CD4-positive, alpha-beta T cell treated with Interleukin-21 for 1 hour (primary cell): ENCODE measurements around the gene KRTAP10-1.
"Not testable (repeated sequence)": the region's sequence is repeated elsewhere in the genome, so short reads cannot be mapped to it uniquely, and the experiment has no call there.

Source experiments
- DNase-seq: peaks from one replicate; pipeline ENCODE4 v3.0.0-alpha.2; 2020

Gene KRTAP10-1

DNA sequence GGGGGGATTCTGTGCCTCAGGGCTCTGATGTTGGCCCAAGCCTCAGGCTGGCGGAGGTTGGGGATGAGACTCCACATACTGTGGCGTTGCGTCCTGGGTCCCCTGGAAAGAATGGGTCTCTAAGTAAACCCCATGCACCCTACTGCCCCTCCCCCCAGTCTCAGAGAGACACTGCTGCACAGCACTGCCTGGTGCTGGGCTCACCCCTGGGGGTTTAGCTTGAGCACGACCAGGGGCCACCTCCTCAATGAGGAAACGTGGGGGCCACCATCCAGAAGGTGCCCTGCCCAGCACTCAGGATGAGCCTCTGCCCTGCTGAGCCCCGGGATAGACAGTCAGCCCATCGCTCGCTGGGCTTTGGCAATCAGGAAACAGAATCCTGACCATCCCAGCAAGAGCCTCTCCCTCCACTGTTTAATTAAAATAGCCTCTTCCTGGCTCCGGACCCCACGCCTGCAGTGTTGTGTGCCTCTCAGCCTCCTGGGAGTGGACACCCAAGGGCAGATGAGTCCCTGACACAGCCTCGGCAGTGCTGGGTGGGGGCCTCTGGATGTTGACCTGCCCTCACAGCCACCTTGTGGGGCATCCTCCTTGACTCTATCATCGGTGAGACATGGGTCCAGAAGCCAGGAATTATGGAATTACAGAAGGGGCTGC lies 30.0 kb upstream of the KRTAP10-1 start:
- DNase-seq, result no peak

DNA sequence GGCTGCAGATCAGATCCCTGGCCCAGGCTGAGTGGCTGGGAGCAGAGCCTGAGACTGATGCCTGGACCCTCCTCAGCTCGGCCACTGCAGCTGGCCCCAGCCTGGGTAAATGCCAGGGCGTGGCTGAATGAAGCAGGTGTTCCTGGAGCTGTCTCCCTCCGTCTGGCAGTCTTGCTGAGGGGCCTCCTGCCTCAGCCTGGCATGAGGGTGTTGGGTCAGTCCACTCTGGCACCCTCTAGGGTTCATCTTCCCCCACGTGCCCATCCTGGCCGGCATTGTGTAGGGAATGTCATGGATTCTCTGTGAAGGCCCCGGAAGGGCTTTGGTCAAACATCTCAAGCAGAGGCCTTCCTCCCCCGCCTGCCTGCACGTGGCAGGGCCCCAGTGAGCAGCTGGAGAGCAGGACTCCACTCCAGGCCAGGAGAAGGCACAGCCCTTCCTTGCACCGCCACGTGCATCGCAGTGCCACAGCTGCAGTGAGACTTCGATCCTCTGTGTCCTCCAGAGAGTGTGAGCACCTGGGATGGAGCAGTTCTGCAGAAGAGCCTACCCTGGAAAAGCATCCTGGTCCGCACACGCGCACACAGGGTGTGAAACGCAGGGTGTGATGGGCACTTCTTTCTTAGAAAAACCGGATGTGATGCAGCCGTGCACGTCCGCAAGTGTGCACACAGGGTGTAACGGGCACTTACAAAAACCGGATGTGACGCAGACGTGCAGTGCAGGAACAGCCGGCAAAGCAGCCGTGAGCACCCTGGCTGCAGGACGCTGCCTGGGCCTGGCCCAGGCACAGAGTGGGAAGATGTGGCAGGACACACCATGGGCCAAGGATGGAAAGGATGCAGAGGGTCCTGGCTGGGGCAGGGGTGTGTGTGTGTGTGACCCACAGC lies 28.9 kb upstream of the KRTAP10-1 start:
- no peak for DNase-seq

DNA sequence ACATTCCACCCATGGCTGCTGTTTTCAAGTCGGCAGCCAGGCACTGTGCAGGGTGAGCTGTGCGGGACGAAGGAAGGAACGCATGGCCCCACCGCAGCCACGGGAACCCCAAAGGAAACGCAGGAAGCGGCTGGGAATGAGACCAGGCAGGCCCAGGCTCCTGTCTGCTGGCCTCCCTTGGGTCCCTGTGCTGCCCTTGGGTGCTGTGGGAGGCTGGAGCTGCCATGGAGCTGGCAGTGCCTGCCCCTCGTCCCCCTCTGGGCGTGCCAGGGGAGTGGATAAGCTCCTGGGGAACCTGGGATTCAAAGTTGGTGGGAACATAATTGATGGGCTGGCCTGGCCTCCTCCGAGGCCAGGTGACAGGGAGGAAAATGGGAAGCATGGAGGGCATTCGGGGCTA lies 28.3 kb upstream of the KRTAP10-1 start:
- no peak for DNase-seq

DNA sequence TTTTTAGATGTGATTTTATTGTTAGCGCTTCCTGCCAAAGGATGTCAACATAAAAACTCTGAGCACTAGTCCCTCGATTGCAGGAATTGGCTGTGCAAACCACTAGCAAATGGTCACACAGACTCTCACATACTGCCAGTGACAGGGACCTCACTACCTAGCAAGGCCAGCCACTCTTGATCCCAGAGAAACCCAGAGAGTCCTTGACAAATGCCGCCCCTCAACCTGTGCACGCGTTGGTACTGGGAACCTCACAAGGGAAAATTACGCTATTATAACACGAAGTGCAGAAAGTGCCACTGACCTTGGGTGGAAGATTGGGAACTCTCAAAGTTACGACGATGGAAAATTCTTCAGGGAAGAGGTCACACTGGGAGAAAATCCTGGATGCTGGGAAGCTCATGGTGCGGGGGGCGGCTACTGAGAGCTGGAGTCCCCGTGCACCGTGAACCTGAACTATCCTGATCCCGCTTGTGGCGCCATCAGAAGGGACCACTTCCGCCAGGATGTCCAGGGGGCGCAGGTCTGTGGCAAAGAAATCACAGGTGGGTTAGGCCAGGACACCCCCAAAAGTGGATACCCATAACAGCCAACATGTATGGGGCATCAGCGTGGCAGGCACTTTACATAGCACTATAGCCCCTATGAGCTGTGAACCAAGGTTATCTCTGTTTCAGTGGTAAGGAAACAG lies 27.6 kb upstream of the KRTAP10-1 start:
- DNase-seq, result no peak

- DNase-seq, result no peak
These were observed 26.4 kb upstream of the KRTAP10-1 start for GRCh38 chr21:44566403-44566802.

GRCh38 chr21:44564886-44565598 lies 25.0 kb upstream of the KRTAP10-1 start:
- DNase-seq, result no peak

- DNase-seq, result no peak
These were observed 24.1 kb upstream of the KRTAP10-1 start for GRCh38 chr21:44564099-44564498.

GRCh38 chr21:44558695-44559094 lies 18.7 kb upstream of the KRTAP10-1 start, which contains the start of gene KRTAP10-3:
KRTAP10-3 (minus strand) TSS chr21:44558795; CDS start chr21:44558715, 80 bp downstream.
- no peak for DNase-seq

DNA sequence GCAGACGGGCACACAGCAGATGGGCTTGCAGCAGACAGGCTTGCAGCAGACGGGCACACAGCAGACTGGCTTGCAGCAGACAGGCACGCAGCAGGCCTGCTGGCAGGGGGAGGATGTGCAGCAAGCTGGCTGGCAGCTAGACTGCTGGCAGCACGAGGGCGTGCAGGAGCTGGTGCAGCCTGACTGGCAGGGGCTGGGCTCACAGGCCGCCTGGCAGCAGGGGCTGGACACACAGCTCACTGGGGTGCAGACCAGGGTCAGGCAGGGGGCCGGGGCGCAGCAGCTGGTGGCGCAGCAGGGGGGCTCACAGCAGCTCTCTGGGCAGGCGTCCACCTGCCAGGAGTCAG lies 18.3 kb upstream of the KRTAP10-1 start:
- DNase-seq, result not testable (repeated sequence)

DNA sequence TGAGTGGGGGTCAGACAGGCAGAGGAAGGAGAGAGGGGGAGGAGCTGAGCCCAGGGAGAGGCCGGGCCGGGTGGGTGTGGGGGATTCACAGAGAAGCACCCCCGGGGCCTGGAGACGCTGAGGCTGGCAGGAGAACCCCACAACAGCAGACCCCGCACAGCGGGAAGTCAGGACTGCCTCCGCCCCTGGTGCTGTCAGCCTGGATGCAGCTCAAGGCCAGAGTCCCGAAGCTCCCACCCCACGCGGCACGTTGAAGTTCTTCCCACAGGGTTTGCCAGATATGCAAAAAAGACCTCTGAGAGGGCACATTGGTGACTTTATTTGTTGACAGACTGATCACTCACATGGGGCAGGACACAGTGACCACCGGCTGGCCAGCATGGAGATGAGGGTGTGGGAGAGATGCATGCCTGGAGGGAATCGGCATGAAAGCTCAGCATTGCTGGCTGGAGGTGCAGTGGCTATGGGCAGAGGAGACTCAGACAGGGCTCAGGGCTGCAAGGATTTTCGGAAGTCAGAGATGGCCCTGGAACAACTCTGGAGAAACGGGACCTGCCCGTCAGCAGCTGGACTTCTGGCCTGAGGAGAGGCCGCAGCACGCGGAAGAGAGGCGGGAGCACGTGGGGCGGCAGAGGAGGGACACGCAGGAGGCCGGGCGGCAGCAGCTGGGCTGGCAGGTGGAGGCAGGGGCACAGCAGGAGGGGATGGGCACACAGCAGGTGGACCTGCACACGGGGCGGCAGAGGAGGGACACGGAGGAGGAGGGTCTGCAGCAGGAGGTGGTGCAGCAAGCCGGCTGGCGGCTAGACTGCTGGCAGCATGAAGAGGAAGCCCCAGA lies 17.7 kb upstream of the KRTAP10-1 start:
- DNase-seq, result no peak

DNA sequence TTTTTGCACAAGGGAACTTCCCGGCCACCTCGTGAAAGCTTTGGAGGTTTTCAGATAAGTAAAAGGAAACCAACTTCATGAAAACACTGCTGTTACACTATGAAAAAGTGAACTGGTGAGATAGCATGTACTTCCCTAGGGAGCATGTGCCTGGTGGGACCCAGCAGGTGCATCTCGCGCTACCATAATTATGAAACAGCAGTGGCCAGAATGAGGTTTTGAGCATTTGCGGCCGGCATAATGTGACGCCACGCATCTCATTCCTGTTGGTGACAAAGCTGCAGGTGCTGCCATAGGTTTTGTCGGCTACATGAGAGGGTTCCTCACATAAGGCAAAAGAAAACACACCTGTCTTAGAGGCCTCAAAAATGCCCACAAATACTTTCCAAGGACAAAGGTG lies 16.9 kb upstream of the KRTAP10-1 start:
- DNase-seq, result no peak

DNA sequence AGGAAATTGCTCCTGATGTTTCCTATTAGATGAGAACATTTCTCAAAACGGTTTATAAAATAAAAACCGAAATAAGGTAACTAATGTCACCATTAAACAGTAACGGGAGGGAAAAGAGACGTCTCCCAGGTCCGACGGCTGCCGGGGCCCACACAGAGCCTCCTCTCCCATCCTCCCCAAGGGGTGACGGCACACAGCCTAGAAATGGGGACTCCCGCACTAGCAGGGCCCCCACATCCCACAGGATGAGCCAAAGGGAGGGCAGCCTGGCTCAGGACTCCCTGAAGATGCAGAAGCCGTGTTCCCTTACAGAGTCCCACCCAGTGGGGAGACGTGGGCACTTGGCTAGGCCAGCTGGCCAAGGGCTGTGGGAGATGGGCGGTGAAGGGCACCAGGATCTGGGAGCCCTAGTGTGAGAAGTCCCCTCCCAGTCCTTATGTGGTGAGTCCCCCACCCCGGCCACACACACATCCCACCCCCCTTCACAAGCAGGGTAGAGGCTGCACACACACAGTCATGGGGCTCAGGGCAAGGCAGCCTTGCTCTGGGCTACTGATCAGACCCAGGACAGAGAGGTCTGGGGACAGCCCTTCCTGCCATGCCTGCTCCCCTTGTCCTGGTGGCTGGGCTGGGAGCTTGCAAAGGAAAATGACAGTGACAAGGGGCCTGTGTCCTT lies 15.3 kb upstream of the KRTAP10-1 start:
- no peak for DNase-seq

DNA sequence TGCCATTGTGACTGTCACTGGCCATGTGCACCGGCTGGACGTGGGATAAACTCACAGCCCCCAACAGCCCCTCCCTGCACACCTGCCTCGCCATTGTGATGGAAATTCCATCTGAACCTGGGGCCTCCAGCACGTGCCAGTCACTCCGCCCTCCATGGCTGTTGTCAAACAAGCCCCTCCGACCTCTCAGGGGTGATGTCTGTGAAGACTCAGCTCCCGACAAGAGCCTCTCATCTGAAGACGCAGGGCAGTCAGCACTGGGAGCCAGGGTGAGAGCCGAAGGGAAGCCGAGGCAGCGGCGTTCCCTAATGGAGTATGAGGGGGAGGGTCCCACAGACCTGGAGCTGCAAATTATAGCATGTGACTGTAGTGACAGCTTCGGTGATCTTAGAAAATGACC lies 12.7 kb upstream of the KRTAP10-1 start:
- no peak for DNase-seq

- DNase-seq, result no peak
These were observed 12.1 kb upstream of the KRTAP10-1 start for GRCh38 chr21:44552136-44552535.

- no peak for DNase-seq
These were observed 11.5 kb upstream of the KRTAP10-1 start, which contains the start of gene KRTAP10-2 for GRCh38 chr21:44551340-44551961. KRTAP10-2 (minus strand) TSS chr21:44551505; CDS start chr21:44551458, 47 bp downstream.

GRCh38 chr21:44550807-44551206 lies 10.8 kb upstream of the KRTAP10-1 start:
- DNase-seq, result no peak

- DNase-seq, result not testable (repeated sequence)
These were observed 10.3 kb upstream of the KRTAP10-1 start for GRCh38 chr21:44550285-44550684.

DNA sequence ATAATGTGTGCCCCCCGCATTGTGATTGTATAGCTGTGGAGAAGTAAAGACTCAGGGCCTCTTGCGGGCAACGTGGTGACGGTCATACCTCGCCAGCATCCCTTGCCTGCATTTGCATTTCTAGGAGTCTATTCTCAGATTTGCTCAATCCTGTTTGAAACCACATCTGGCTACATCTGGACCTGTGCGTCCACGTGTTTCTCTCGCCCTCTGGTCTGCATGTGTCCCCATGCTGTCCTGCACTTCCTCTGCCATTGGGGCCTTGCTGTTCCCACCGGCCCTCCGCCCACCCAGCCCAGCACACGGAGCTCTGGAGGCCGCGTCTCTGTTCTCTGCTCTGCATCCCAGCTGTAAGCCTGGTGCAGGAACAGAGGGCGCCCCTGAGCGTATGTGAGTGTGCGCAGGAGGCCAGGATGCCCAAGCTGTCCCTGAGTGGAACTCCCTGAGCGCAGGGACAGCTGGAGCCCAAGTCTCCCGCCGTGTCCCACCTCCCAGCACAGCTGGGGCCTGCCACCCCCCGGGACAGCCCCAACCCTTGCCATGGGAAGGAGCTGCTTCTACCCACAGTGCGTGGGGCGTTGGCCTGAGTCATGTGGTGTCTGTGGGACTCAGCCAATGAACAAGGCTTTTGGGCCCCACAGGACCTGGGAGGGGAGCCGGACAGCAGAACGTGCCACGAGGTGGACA lies 9.7 kb upstream of the KRTAP10-1 start:
- no peak for DNase-seq

- no peak for DNase-seq
These were observed 8.9 kb upstream of the KRTAP10-1 start for GRCh38 chr21:44548922-44549321.

- DNase-seq, result no peak
These were observed 8.4 kb upstream of the KRTAP10-1 start for GRCh38 chr21:44548381-44548780.
